ENCODE results near the gene DNER. TPM values are rescaled to one million over a fixed set of nuclear protein-coding genes. Genes with fewer than 3 reads are reported as not detected.

Gene DNER
- total and polyA plus RNA-seq, 4 donors, result 56.5 to 446 (median 269) TPM

DNA sequence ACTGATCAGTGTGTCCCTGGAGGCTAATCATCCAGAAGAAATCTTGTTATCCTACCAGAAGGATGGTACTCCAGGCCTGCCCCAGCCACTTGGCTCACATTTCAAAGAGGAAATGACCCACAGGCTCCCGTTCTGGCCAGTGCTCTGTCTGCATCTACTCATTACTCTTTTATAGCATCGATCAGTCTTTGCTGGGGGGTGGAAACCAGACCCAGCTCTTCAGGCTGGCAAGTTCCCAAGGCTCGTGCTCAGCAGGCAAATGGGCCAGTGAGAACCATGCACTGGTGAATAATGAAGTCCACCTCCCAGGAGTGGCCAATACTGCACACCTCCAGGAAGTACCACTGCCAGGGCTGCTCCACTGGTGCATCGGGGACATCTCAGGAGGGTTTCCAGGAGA lies 38.8 kb downstream of the DNER start:
- H3K4me1 ChIP-seq (ENCODE audit: control insufficient read depth, insufficient read depth, low read length), result peaks cover 13% of the 10 kb centered on the region
- peaks cover 9% of the 10 kb centered on the region for H3K36me3 ChIP-seq (ENCODE audit: control insufficient read depth, insufficient read depth, low read length)
- no peaks in the 10 kb centered on the region for H3K27me3 ChIP-seq (ENCODE audit: control insufficient read depth, insufficient read depth, low read length)
- no peak for DNase-seq (ENCODE audit: low read depth in 4 of 6, low spot score in 6 of 6)
- no peak overlapping the region for H3K27ac ChIP-seq (ENCODE audit: low read depth, low read length)
- H3K9me3 ChIP-seq (ENCODE audit: control insufficient read depth, insufficient read depth, low read length), result no peaks in the 10 kb centered on the region
- H3K4me3 ChIP-seq (ENCODE audit: low read depth, low read length), result no peak overlapping the region
- 40% methylated on average over 3 of the region's 4 CpGs for WGBS (ENCODE audit: insufficient coverage)

DNA sequence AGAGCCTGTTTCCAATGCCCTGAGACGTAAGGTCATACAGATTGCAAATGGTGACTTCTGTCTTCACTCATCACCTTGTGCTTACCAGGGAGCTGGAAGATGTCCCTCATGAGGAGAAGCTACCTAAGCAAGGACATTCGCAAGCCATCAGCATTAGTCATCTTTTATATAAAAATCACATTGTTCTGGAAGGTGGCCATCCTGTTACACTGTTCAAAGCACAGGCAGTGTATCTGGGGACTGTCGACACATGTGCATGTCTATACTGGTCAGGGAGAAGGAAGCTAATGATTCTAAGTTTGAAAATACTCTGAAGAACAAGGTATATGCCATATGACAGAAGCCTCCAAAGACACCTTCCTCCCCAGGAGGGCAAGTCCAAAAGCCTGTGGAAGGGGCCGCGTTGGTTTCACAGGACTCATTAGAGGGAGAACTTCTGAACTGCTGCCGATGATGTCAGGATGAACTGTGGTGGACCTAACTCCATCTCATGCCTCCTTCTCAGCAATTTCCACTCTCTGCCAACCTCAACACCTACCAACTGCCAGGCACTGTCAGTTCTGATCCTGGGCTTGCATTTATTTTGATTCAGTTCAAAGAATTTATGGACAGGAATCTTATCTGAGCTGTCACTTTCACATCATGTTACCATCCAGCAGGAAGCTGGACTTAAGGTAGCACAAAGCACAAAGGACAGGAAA lies 39.4 kb downstream of the DNER start:
- 100% methylated on average over 1 of the region's 6 CpGs for WGBS (ENCODE audit: insufficient coverage)

DNA sequence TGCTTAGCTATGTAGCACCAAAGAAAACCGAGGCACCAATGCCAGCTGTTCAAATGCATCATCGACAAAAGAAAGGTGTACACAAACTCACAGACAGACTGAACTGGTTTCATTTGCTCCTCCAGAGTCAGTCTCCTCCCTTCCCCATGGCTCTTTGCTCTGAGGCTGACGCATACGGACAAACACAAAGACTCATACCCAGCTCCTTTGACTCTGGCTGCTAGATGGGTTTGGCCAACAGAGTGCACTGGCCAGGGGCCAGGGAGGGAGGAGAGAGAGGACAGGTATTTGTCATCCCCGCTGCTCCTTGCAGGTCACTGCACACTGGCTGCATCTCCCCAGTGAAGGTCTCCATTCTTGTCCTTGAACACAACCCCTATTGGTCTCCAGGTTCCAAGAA lies 40.7 kb downstream of the DNER start:
- WGBS (ENCODE audit: insufficient coverage), result 88% methylated on average over 3 of the region's 5 CpGs
- Histone ChIP-seq H3K4me3 (ENCODE audit: low read depth, low read length) (no peak overlapping the region), H3K27ac (ENCODE audit: low read depth, low read length) (no peak overlapping the region), H3K9me3 (ENCODE audit: control insufficient read depth, insufficient read depth, low read length) (no peaks in the 10 kb centered on the region), H3K27me3 (ENCODE audit: control insufficient read depth, insufficient read depth, low read length) (no peaks in the 10 kb centered on the region), H3K4me1 (ENCODE audit: control insufficient read depth, insufficient read depth, low read length) (peaks cover 13% of the 10 kb centered on the region), H3K36me3 (ENCODE audit: control insufficient read depth, insufficient read depth, low read length) (peaks cover 9% of the 10 kb centered on the region)
- no peak for DNase-seq (ENCODE audit: low read depth in 4 of 6, low spot score in 6 of 6)

More for the DNA sequence above, 39.4 kb downstream of the DNER start:
- H3K4me3 ChIP-seq (ENCODE audit: low read depth, low read length), result no peak overlapping the region
- no peaks in the 10 kb centered on the region for H3K9me3 ChIP-seq (ENCODE audit: control insufficient read depth, insufficient read depth, low read length)
- DNase-seq (ENCODE audit: low read depth in 4 of 6, low spot score in 6 of 6), result no peak
- H3K36me3 ChIP-seq (ENCODE audit: control insufficient read depth, insufficient read depth, low read length), result peaks cover 9% of the 10 kb centered on the region
- no peak overlapping the region for H3K27ac ChIP-seq (ENCODE audit: low read depth, low read length)
- no peaks in the 10 kb centered on the region for H3K27me3 ChIP-seq (ENCODE audit: control insufficient read depth, insufficient read depth, low read length)
- H3K4me1 ChIP-seq (ENCODE audit: control insufficient read depth, insufficient read depth, low read length), result peaks cover 13% of the 10 kb centered on the region

- 82% methylated on average over 8 of the region's 8 CpGs for WGBS (ENCODE audit: insufficient coverage)
These were observed 42.3 kb downstream of the DNER start for GRCh38 chr2:229672021-229672420.

GRCh38 chr2:229669841-229670240 lies 44.5 kb downstream of the DNER start:
- H3K4me3 ChIP-seq (ENCODE audit: low read depth, low read length), result no peak overlapping the region
- H3K27me3 ChIP-seq (ENCODE audit: control insufficient read depth, insufficient read depth, low read length), result no peaks in the 10 kb centered on the region
- peaks cover 6% of the 10 kb centered on the region for H3K36me3 ChIP-seq (ENCODE audit: control insufficient read depth, insufficient read depth, low read length)
- no peak for DNase-seq (ENCODE audit: low read depth in 4 of 6, low spot score in 6 of 6)
- 100% methylated on average over 1 of the region's 3 CpGs for WGBS (ENCODE audit: insufficient coverage)
- no peaks in the 10 kb centered on the region for H3K9me3 ChIP-seq (ENCODE audit: control insufficient read depth, insufficient read depth, low read length)
- peaks cover 10% of the 10 kb centered on the region for H3K4me1 ChIP-seq (ENCODE audit: control insufficient read depth, insufficient read depth, low read length)
- no peak overlapping the region for H3K27ac ChIP-seq (ENCODE audit: low read depth, low read length)

More at GRCh38 chr2:229672021-229672420, 42.3 kb downstream of the DNER start:
- Histone ChIP-seq H3K4me1 (ENCODE audit: control insufficient read depth, insufficient read depth, low read length) (peaks cover 14% of the 10 kb centered on the region), H3K27me3 (ENCODE audit: control insufficient read depth, insufficient read depth, low read length) (no peaks in the 10 kb centered on the region), H3K27ac (ENCODE audit: low read depth, low read length) (no peak overlapping the region), H3K9me3 (ENCODE audit: control insufficient read depth, insufficient read depth, low read length) (no peaks in the 10 kb centered on the region), H3K4me3 (ENCODE audit: low read depth, low read length) (no peak overlapping the region), H3K36me3 (ENCODE audit: control insufficient read depth, insufficient read depth, low read length) (peaks cover 9% of the 10 kb centered on the region)
- no peak for DNase-seq (ENCODE audit: low read depth in 4 of 6, low spot score in 6 of 6)

GRCh38 chr2:229666811-229667210 lies 47.5 kb downstream of the DNER start:
- Histone ChIP-seq H3K4me1 (ENCODE audit: control insufficient read depth, insufficient read depth, low read length) (peaks cover 4% of the 10 kb centered on the region), H3K27me3 (ENCODE audit: control insufficient read depth, insufficient read depth, low read length) (no peaks in the 10 kb centered on the region), H3K27ac (ENCODE audit: low read depth, low read length) (no peak overlapping the region), H3K9me3 (ENCODE audit: control insufficient read depth, insufficient read depth, low read length) (no peaks in the 10 kb centered on the region), H3K4me3 (ENCODE audit: low read depth, low read length) (no peak overlapping the region), H3K36me3 (ENCODE audit: control insufficient read depth, insufficient read depth, low read length) (no peaks in the 10 kb centered on the region)
- no peak for DNase-seq (ENCODE audit: low read depth in 4 of 6, low spot score in 6 of 6)
- 91% methylated on average over 3 of the region's 3 CpGs for WGBS (ENCODE audit: insufficient coverage)

DNA sequence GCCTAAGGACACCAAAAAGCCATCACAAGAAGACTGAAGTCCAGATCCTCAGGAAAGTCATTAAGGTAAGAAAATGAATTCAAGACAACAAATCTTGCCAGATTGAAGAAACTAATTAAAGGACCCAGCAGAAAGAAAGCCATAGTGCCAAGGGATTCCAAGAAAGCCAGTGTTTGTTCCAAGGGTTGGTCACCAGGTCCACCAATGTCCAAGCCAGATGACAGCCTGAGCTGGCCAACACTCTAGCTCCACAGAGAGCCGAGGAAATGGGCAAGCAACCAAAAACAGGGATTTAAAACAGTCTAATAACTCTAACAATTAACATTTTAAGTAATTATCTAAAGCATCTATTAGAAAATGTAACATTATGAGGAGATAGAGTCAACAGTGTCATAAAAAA lies 49.2 kb downstream of the DNER start:
- WGBS (ENCODE audit: insufficient coverage), result no CpG with 5 or more reads among the region's 1 CpG
- no peaks in the 10 kb centered on the region for H3K27me3 ChIP-seq (ENCODE audit: control insufficient read depth, insufficient read depth, low read length)
- H3K36me3 ChIP-seq (ENCODE audit: control insufficient read depth, insufficient read depth, low read length), result no peaks in the 10 kb centered on the region
- H3K4me1 ChIP-seq (ENCODE audit: control insufficient read depth, insufficient read depth, low read length), result peaks cover 4% of the 10 kb centered on the region
- H3K27ac ChIP-seq (ENCODE audit: low read depth, low read length), result no peak overlapping the region
- no peaks in the 10 kb centered on the region for H3K9me3 ChIP-seq (ENCODE audit: control insufficient read depth, insufficient read depth, low read length)
- H3K4me3 ChIP-seq (ENCODE audit: low read depth, low read length), result no peak overlapping the region
- no peak for DNase-seq (ENCODE audit: low read depth in 4 of 6, low spot score in 6 of 6)

- Histone ChIP-seq H3K36me3 (ENCODE audit: control insufficient read depth, insufficient read depth, low read length) (no peaks in the 10 kb centered on the region), H3K4me1 (ENCODE audit: control insufficient read depth, insufficient read depth, low read length) (no peaks in the 10 kb centered on the region)
- 92% methylated on average over 2 of the region's 3 CpGs for WGBS (ENCODE audit: insufficient coverage)
These were observed 52.9 kb downstream of the DNER start for GRCh38 chr2:229661478-229661877.

GRCh38 chr2:229660951-229661350 lies 53.4 kb downstream of the DNER start:
- Histone ChIP-seq H3K27me3 (ENCODE audit: control insufficient read depth, insufficient read depth, low read length) (no peaks in the 10 kb centered on the region), H3K27ac (ENCODE audit: low read depth, low read length) (no peak overlapping the region), H3K4me3 (ENCODE audit: low read depth, low read length) (no peak overlapping the region), H3K9me3 (ENCODE audit: control insufficient read depth, insufficient read depth, low read length) (no peaks in the 10 kb centered on the region), H3K4me1 (ENCODE audit: control insufficient read depth, insufficient read depth, low read length) (no peaks in the 10 kb centered on the region), H3K36me3 (ENCODE audit: control insufficient read depth, insufficient read depth, low read length) (no peaks in the 10 kb centered on the region)
- DNase-seq (ENCODE audit: low read depth in 4 of 6, low spot score in 6 of 6), result no peak

More at GRCh38 chr2:229661478-229661877, 52.9 kb downstream of the DNER start:
- H3K9me3 ChIP-seq (ENCODE audit: control insufficient read depth, insufficient read depth, low read length), result no peaks in the 10 kb centered on the region
- H3K27ac ChIP-seq (ENCODE audit: low read depth, low read length), result no peak overlapping the region
- no peaks in the 10 kb centered on the region for H3K27me3 ChIP-seq (ENCODE audit: control insufficient read depth, insufficient read depth, low read length)
- DNase-seq (ENCODE audit: low read depth in 4 of 6, low spot score in 6 of 6), result no peak
- no peak overlapping the region for H3K4me3 ChIP-seq (ENCODE audit: low read depth, low read length)

DNA sequence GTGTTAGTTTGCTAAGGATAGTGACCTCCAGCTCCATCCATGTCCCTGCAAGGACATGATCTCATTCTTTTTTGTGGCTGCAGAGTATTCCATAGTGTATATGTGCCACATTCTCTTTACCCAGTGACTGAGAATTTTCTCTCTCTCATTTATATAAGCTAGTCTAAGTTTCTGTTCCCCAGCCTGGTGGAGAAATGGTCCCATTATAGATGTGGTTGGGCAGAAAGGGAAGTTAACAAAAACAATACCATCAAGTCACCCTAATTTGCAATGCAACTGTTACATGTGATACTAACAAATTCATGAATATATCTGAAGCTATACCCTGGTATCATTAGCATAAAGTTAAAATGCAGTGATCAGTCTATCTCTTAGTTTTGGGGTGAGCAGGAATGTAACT lies 54.0 kb downstream of the DNER start:
- Histone ChIP-seq H3K27me3 (ENCODE audit: control insufficient read depth, insufficient read depth, low read length) (no peaks in the 10 kb centered on the region), H3K9me3 (ENCODE audit: control insufficient read depth, insufficient read depth, low read length) (no peaks in the 10 kb centered on the region), H3K4me3 (ENCODE audit: low read depth, low read length) (no peak overlapping the region), H3K36me3 (ENCODE audit: control insufficient read depth, insufficient read depth, low read length) (no peaks in the 10 kb centered on the region), H3K4me1 (ENCODE audit: control insufficient read depth, insufficient read depth, low read length) (no peaks in the 10 kb centered on the region), H3K27ac (ENCODE audit: low read depth, low read length) (no peak overlapping the region)
- no peak for DNase-seq (ENCODE audit: low read depth in 4 of 6, low spot score in 6 of 6)

Data from spinal cord (tissue), 10 donors.